SK-N-MC (cell line): Measurements from ENCODE around the gene BCAR3.

ENCODE experiments used
- EZH2 ChIP-seq: fragments of 200-600 bp; sonication (generic); IDR thresholded peaks from one replicate; pipeline ENCODE4 v1.6.1; 2017; ENCODE audit warnings: antibody characterized with exemption
- POLR2AphosphoS5 ChIP-seq: IDR thresholded peaks from 2 replicates; pipeline ENCODE4 v1.6.1; 2012; ENCODE audit warnings: mild to moderate bottlenecking, low read depth, low read length, borderline replicate concordance

GRCh38 chr1:93585059-93585966, 96.3 kb downstream of the BCAR3 start:
- TF ChIP-seq POLR2AphosphoS5 (no peak), EZH2 (no peak)
